ENCODE results near the gene LPAR3.

DNA sequence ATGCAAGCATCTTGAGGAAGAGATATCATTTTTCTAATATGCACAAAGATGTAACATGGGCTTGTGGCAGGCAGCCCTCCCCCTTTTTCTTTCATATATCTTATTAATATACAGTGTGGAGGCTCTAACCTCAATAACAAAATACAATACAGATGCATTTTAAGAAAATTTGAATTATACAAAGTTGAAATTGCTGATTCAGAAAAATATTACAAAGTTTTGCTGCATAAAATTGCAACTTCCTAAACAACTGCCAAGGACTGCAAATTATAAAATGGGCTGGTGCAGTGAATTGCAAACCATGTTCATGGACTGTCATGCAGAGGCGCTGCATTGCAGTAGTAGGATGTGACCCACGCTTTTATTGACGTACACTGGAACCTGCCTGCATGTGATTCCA lies 84.0 kb downstream of the LPAR3 start:
- TF ChIP-seq CTCF (IDR thresholded peaks at IDR 0.05) (no peak), POLR2AphosphoS5 (IDR thresholded peaks at IDR 0.05) (no peak), POLR2A (IDR thresholded peaks at IDR 0.05) (no peak)

Data from transverse colon (tissue), 4 donors.